Measurements from ENCODE around the gene LFNG. TPM values are rescaled to one million over a fixed set of nuclear protein-coding genes. Genes with fewer than 3 reads are reported as not detected.

LFNG gene
- total RNA-seq, 1 experiment from 2014 or later = 38.1 TPM

DNA sequence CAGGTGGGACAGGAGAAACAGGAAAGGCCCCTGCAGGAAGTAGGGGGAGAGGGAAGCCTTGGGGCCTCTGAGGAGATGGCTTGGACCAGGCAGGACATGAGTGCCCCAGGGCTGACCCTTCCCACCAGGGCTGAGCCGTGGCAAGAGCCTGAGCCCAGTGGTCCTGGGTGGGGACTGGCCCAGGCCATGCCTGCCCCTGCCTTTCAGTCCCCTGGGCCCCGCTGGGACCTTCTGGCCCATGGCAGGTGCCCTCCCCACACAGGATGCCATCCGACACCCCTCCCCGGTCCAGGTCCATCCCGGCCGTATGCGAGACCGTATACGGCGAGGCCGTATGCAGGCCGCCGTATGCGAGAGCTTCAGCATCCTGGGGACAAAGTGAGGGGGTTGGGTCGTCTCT lies 45.4 kb upstream of the LFNG start:
- TF ChIP-seq, protein P1, sequence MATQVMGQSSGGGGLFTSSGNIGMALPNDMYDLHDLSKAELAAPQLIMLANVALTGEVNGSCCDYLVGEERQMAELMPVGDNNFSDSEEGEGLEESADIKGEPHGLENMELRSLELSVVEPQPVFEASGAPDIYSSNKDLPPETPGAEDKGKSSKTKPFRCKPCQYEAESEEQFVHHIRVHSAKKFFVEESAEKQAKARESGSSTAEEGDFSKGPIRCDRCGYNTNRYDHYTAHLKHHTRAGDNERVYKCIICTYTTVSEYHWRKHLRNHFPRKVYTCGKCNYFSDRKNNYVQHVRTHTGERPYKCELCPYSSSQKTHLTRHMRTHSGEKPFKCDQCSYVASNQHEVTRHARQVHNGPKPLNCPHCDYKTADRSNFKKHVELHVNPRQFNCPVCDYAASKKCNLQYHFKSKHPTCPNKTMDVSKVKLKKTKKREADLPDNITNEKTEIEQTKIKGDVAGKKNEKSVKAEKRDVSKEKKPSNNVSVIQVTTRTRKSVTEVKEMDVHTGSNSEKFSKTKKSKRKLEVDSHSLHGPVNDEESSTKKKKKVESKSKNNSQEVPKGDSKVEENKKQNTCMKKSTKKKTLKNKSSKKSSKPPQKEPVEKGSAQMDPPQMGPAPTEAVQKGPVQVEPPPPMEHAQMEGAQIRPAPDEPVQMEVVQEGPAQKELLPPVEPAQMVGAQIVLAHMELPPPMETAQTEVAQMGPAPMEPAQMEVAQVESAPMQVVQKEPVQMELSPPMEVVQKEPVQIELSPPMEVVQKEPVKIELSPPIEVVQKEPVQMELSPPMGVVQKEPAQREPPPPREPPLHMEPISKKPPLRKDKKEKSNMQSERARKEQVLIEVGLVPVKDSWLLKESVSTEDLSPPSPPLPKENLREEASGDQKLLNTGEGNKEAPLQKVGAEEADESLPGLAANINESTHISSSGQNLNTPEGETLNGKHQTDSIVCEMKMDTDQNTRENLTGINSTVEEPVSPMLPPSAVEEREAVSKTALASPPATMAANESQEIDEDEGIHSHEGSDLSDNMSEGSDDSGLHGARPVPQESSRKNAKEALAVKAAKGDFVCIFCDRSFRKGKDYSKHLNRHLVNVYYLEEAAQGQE (IDR thresholded peaks at IDR 0.05; ENCODE audit: insufficient read depth in 1 of 2, low read depth in 2 of 2, low read length in 1 of 2) = no peak
- TF ChIP-seq TCF7L2 (IDR thresholded peaks at IDR 0.05; ENCODE audit: low read depth, low read length) (no peak), SIN3A (IDR thresholded peaks at IDR 0.05; ENCODE audit: borderline replicate concordance, insufficient read depth, low read depth, low read length) (no peak), POLR2AphosphoS5 (IDR thresholded peaks at IDR 0.05; ENCODE audit: low read depth, low read length) (no peak)
- TF ChIP-seq, protein P2, sequence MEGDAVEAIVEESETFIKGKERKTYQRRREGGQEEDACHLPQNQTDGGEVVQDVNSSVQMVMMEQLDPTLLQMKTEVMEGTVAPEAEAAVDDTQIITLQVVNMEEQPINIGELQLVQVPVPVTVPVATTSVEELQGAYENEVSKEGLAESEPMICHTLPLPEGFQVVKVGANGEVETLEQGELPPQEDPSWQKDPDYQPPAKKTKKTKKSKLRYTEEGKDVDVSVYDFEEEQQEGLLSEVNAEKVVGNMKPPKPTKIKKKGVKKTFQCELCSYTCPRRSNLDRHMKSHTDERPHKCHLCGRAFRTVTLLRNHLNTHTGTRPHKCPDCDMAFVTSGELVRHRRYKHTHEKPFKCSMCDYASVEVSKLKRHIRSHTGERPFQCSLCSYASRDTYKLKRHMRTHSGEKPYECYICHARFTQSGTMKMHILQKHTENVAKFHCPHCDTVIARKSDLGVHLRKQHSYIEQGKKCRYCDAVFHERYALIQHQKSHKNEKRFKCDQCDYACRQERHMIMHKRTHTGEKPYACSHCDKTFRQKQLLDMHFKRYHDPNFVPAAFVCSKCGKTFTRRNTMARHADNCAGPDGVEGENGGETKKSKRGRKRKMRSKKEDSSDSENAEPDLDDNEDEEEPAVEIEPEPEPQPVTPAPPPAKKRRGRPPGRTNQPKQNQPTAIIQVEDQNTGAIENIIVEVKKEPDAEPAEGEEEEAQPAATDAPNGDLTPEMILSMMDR (IDR thresholded peaks at IDR 0.05) = no peak
- CTCF ChIA-PET = interaction anchor here (0.9 to 1.1 kb wide), 2 partner anchors 23 to 25 kb away, joined by 5 to 6 read pairs; no protein-coding TSS in a partner anchor
- ATAC-seq (no peak), DNase-seq (ENCODE audit: low read depth, low spot score) (no peak)
- in situ Hi-C loops (cut with HindIII; ENCODE audit: low pct_unique_long_range_greater_than_20kb, low sequenced_read_pairs) = no loop called here
- Histone ChIP-seq H3K27ac (ENCODE audit: low read length) (no peak overlapping the region), H3K4me1 (ENCODE audit: control insufficient read depth, insufficient read depth, low read length) (peaks cover 25% of the 10 kb centered on the region), H3K9me3 (ENCODE audit: control insufficient read depth, insufficient read depth, low read depth, low read length) (no peaks in the 10 kb centered on the region), H3K4me3 (ENCODE audit: low read depth in 2 of 2, low read length in 2 of 2) (no peak overlapping the region), H3K36me3 (ENCODE audit: control insufficient read depth, insufficient read depth, low read length) (no peaks in the 10 kb centered on the region), H3K27me3 (ENCODE audit: control insufficient read depth, insufficient read depth, low read length) (no peaks in the 10 kb centered on the region)
- no TSS peak for BruUV-seq (replicated peaks)
- intact Hi-C loops (cut with micrococcal nuclease; ENCODE audit: unreplicated experiment) = no loop called here
- POLR2A ChIA-PET = no interaction called here

DNA sequence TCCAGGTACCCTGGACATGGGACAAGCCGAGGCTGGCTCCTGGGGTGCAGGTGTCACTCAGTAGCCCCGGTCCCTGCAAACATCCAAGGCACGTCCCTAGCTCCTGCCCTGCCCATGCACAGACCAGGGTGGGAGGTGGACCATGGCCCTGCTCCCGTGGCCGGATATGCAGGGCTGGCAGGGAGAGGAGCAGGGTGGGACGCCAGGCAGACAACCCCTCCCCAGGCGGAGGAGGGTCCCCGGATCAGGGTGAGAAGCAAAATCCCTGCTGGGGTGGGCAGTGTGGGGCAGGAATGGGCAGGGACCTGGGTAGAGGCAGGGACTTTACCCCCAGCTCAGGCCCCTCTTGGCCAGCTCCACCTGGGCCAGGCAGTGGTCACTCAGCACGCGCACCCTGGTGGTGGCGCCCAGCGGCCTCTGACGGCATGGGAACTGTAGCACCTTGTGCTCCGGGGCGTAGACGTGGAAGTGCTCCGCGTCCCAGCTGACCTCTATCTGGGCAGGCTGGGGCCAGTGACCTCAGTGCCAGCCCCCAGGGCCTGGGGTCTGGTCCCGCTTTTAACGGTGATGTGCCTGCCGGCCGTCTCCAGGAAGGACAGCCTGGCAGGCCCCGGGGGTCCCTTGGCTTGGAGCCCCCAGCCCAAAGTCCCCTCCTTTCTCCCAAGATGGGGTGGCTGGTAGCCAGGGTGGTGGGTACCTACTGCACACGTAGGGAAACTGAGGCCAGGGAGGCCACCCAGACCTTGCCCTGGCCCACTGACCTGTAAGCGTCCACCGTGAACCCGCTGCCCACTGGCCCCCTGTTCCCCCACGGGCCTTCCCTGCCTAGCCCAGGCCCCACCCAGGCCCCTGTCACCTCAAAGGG lies 44.5 kb upstream of the LFNG start:
- ChIA-PET POLR2A (no interaction called here), CTCF (interaction anchor here (0.5 to 1.1 kb wide), 5 partner anchors 24 to 142 kb away, joined by 3 to 6 read pairs (median 5); no protein-coding TSS in a partner anchor)
- BruUV-seq (replicated peaks) = no TSS peak
- Histone ChIP-seq H3K4me1 (ENCODE audit: control insufficient read depth, insufficient read depth, low read length) (peaks cover 25% of the 10 kb centered on the region), H3K27me3 (ENCODE audit: control insufficient read depth, insufficient read depth, low read length) (no peaks in the 10 kb centered on the region), H3K27ac (ENCODE audit: low read length) (no peak overlapping the region), H3K36me3 (ENCODE audit: control insufficient read depth, insufficient read depth, low read length) (no peaks in the 10 kb centered on the region), H3K4me3 (ENCODE audit: low read depth in 2 of 2, low read length in 2 of 2) (no peak overlapping the region), H3K9me3 (ENCODE audit: control insufficient read depth, insufficient read depth, low read depth, low read length) (no peaks in the 10 kb centered on the region)
- DNase-seq (ENCODE audit: low read depth, low spot score) (no peak), ATAC-seq (no peak)
- in situ Hi-C loops (cut with HindIII; ENCODE audit: low pct_unique_long_range_greater_than_20kb, low sequenced_read_pairs) (no loop called here), intact Hi-C loops (cut with micrococcal nuclease; ENCODE audit: unreplicated experiment) (loop anchor here (5.0 kb wide), 1 partner anchor 47 kb away; no protein-coding TSS in a partner anchor)
- TF ChIP-seq SIN3A (IDR thresholded peaks at IDR 0.05; ENCODE audit: borderline replicate concordance, insufficient read depth, low read depth, low read length) (no peak), TCF7L2 (IDR thresholded peaks at IDR 0.05; ENCODE audit: low read depth, low read length) (no peak), POLR2AphosphoS5 (IDR thresholded peaks at IDR 0.05; ENCODE audit: low read depth, low read length) (no peak)
- TF ChIP-seq, protein P1 (IDR thresholded peaks at IDR 0.05; ENCODE audit: insufficient read depth in 1 of 2, low read depth in 2 of 2, low read length in 1 of 2) = no peak
- TF ChIP-seq, protein P2 (IDR thresholded peaks at IDR 0.05) = peak; percentile 48
